G401.6 (cell line): ENCODE measurements around the gene SKOR1.

Source experiments
- FAIRE-seq: peaks from 2 replicates; lab custom pipeline; 2012; peaks lifted over from hg19 to GRCh38; lab: Jason Lieb, UNC

The SKOR1 gene

GRCh38 chr15:67852418-67852817 lies 27.1 kb downstream of the SKOR1 start:
- no peak for FAIRE-seq

DNA sequence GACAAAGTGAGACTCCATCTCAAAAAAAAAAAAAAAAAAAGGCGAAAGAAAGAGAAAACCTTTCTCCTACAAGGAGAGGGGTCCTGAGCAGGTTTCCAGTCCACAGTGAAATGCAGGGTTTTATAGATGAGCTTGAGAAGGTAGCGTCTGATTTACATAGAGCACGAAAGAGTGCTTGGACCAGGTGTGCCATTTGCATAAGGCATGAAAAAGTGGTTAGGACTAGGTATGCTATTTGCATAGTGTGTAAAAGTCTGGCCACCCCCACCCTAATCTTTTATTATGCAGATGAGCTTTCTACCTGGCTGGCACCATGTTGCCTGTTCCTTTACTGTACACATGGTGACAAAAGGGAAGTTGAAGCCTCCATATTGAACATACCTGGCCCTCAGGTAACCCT lies 28.1 kb downstream of the SKOR1 start:
- FAIRE-seq: no peak

GRCh38 chr15:67854358-67854757 lies 29.0 kb downstream of the SKOR1 start:
- no peak for FAIRE-seq

- FAIRE-seq: no peak
These were observed 30.5 kb downstream of the SKOR1 start for GRCh38 chr15:67855842-67856241.

- no peak for FAIRE-seq
These were observed 31.9 kb downstream of the SKOR1 start for GRCh38 chr15:67857220-67857619.

- FAIRE-seq: no peak
These were observed 34.1 kb downstream of the SKOR1 start for GRCh38 chr15:67859331-67859946.

GRCh38 chr15:67861983-67862382 lies 36.7 kb downstream of the SKOR1 start:
- no peak for FAIRE-seq

DNA sequence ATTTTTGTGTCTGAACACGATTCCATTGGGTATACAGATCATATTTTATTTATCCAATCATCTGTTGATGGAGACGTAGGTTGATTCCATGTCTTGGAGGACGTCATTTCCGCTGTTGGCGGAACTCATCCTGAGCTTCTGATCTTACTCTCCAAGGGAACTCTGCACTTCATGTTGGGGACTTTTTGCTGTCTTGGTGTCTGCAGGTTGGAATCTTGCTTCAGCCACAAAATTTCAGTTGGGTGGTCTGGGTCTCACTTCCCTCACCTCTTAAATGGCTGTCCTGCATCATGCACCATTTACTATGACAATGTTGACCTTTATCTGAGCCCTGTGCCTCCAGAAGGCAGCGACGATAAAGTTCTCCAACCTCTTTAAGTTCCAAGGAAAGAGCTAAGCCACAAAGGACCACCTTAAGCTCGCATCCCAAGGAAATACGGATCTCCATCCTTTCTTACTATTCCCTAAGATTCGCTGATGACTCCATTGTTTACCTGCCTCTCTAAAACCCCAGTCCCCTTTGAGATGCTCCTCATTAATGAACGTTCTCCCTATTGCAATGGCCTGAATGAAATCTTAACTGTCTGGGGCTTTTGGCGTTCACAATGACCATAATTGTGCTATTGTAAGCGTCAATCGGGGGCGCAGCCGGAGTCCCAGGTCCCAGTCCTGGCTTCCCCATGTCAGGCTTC lies 37.6 kb downstream of the SKOR1 start:
- FAIRE-seq: no peak

DNA sequence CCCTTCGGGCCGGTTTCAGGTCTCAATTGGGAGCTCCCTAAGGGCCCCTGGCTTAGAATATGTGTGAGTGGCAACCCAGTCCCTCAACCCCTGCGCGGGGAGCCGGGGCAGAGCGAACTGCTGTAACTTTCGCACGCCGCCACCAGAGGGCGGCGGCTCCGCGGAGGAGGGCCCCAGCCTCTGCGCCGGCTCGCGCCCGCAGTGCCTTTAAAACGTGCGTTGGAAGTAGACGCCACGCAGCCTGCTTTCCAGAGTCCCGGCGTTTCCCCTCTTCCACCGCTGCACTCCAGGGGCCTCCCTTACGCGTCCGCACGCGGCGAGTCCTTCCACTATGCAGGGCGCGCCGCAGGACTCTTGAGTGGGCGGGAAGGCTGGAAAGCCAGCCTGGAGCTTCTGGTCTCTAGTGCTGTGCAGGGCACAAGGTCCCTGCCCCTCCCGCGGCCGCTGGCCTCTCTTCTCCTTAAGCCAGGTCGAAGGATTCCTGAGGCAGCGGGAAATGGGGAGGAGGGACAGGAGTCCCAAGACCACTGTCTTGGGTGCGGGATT lies 38.2 kb downstream of the SKOR1 start:
- no peak for FAIRE-seq

DNA sequence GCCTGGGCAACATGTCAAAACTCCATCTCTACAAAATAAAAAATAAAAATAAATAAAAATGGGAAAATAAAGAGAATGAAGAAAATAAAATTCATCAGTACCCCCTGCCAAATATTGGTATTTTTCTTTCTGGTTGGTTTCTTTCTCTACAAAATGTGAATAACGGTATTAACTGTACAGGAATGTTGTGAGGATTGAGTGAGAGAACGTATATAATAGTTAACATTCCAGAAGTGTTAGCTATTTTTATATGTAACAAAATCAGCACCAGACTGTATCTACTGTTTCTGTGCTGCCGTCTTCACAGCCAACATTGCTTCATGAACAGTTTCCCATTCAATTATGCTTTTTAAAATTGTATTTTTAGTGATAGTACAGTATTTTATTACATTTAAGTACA lies 40.0 kb downstream of the SKOR1 start:
- no peak for FAIRE-seq

DNA sequence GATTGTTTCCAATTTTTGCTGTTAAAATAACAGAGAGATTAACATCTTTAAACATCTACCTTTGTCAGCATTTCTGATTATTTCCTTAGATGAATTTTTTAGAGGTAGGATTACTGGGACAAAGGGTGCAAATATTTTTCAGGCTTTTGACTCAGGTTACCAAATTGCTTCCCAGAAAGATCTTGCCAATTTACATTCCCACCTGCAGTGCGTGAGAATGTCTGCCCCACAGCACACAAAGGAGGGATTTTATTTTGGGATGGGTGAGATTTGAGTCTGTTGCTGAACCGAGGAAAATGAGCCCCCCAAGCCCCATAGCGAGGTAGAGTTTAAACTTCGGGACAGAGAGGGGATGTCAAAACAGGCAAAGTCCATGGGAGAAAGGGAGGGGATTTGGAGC lies 40.5 kb downstream of the SKOR1 start:
- FAIRE-seq: no peak

DNA sequence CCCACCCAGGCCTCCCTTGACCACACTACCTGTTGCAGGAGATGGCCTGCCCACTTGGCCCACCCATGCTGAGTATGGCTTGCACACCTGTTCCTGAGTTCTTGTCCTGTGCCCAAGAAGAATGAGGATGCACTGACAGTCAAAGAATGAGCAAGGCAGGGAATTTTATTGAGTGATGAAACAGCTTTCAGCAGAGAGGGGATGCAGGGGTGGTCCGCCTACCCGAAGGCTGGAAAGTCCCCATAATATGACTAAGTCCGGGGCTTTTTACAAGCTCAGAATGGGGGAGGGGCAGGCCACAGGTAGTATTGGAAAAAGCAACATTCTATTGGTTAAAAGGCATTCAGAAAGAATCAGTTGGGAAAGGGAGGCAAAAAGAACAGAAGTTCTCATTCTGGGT lies 44.4 kb downstream of the SKOR1 start:
- FAIRE-seq: no peak

DNA sequence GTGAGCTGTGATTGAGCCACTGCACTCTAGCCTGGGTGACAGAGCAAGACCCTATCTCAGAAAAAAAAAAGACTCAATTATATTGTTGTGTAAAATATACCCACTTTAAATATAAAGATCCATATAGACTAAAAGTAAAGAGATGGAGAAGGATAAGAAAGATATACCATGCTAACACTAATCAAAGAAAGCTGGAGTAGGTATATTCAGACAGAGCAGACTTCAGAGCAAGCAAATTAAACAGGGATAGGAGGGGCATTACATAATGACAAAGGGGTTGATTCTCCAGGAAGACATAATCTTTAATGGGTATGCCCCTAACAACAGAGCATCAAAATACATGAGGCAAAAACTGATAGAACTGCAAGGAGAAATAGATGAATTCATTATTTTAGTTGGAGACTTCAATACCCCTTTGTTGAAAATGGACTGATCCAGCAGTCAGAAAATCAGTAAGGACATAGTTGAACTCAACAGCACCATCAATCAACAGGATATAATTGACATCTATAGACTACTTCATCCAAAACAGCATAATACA lies 45.6 kb downstream of the SKOR1 start:
- FAIRE-seq: no peak

- FAIRE-seq: no peak
These were observed 48.5 kb downstream of the SKOR1 start for GRCh38 chr15:67873777-67874176.

- no peak for FAIRE-seq
These were observed 53.5 kb downstream of the SKOR1 start for GRCh38 chr15:67878712-67879206.

DNA sequence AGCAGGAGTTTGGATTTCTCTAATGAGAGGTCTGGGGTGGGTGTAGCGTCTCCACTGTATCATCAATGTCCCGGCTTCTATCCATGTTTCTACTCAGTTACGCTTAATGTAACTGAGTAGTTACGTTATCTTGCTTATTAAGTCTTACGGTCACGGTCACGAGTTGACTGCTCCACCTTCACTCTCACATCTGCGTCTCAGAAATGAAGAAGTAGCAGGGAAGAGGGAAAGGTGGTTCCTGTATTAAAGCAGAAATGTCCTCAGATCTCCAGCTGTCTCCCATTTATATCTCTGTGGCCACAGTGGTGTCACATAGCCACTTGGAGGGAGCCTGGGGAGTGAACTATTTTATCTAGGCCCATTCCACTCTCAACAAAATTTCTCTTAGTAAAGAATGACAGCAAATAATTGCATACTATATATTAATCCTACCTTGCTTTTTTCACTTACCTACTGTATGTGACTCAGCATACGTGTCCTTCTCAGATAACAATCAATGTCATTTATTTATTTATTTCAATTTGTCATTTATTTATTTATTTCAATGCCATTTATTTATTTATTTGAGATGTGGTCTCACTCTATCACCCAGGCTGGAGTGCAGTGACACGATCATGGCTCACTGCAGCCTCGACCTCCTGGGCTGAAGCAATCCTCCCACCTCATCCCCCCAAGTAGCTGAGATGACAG lies 54.3 kb downstream of the SKOR1 start:
- no peak for FAIRE-seq

DNA sequence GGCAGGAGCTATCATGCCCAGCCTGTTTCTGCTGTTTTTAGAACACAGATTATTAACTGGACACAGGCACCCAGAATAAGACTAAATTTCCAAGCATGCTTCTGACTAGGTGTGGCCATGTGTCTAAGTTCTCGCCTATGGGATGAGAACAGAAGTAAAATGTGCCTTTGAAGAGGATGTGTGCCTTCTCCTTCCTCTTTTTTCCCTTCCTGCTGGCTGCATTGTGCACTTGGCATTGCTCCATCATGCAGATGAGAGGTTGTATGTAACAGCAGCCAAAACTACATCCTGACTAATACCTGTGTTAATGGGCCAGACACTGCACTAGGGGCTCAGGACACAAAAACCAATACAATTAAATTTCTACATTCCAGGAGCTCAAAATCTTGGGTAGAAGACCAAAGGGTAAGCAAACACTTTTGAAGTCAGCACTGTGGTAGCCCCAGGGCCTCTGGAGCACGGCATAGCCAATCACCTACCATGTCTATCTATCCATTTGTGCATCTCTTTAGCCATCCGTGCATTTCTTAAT lies 55.4 kb downstream of the SKOR1 start:
- no peak for FAIRE-seq

DNA sequence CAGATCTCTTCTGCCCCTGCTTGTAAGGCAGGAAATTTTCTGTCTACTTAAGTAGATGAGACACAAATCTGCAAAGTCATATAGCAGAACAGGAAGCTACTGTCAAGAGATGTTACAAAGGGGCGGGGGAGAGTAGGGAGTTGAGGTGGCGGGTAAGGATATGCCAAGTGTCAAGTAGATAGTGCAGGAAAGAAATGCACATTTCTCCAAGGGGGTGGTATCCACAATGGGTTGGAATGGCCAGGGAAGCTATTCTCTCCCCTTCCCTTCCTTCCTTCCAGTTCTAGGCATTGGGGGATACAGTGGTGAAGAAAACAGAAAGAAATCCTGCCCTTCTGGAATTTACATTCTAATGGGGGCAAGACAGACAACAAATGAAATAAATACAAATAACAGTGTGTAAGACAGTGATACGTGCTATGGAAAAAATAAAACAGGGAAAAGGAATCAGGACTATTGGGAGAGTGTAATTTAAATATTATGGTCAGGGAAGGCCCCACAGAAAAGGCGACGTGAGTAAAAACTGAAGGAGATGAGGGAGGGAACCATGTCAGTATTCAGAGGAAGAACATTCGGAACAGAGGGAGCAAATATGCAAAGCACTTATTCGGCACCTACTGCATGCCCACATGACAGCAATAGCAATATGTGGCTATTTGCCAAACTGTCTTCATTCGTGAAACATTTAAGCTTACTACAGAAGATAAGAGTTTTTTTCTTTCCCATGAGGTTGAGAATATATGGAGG lies 57.4 kb downstream of the SKOR1 start:
- FAIRE-seq: no peak

GRCh38 chr15:67883234-67883773 lies 58.0 kb downstream of the SKOR1 start:
- no peak for FAIRE-seq

DNA sequence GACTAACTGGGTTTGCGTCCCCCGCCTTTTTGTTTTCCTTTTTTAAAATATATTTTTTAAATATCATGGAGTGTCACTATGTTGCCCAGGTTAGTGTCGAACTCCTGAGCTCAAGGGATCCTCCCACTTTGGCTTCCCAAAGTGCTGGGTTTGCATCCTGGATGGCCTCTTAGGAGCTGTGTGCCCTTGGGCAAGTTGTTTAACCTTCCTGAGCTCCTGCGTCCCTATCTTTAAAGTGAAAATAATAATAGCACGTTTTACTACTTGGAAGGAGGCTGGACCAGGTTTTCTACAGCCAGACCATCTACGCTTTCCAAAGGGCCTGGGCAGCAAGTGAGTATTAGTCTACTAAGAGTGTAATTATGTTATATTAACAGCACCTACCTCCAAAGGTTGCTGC lies 58.7 kb downstream of the SKOR1 start:
- FAIRE-seq: no peak
